DMS153 treated with DMSO at 0.1 percent for 48 hours (cell line): Measurements from ENCODE around the gene ZNF792.
"Not testable (repeated sequence)": the region's sequence is repeated elsewhere in the genome, so short reads cannot be mapped to it uniquely, and the experiment has no call there.

ENCODE experiments used
- DNase-seq: peaks from one replicate; lab custom pipeline; 2025; ENCODE audit not compliant: unreplicated experiment; lab: John Stamatoyannopoulos, UW

ZNF792 gene

GRCh38 chr19:34972163-34972705 lies 8.2 kb upstream of the ZNF792 start:
- no peak for DNase-seq

- not testable (repeated sequence) for DNase-seq
Observed at GRCh38 chr19:34970185-34970780, 6.3 kb upstream of the ZNF792 start.

- DNase-seq, result no peak
Observed at GRCh38 chr19:34969721-34970120, 5.7 kb upstream of the ZNF792 start.

- DNase-seq, result no peak
Observed at GRCh38 chr19:34967551-34967950, 3.5 kb upstream of the ZNF792 start.

GRCh38 chr19:34965505-34965904 lies 1.5 kb upstream of the ZNF792 start:
- not testable (repeated sequence) for DNase-seq

GRCh38 chr19:34964598-34964997 lies 569 bp upstream of the ZNF792 start:
- DNase-seq, result no peak

GRCh38 chr19:34962687-34963572 lies 1.1 kb downstream of the ZNF792 start:
- DNase-seq, result no peak

- DNase-seq, result no peak
Observed at GRCh38 chr19:34961775-34962686, 2.0 kb downstream of the ZNF792 start.

- DNase-seq, result no peak
Observed at GRCh38 chr19:34960940-34961679, 2.9 kb downstream of the ZNF792 start.

GRCh38 chr19:34960103-34960805 lies 3.8 kb downstream of the ZNF792 start:
- no peak for DNase-seq

GRCh38 chr19:34959021-34959420 lies 5.0 kb downstream of the ZNF792 start:
- no peak for DNase-seq

GRCh38 chr19:34957830-34958751 lies 5.9 kb downstream of the ZNF792 start:
- no peak for DNase-seq

- DNase-seq, result no peak
Observed at GRCh38 chr19:34953092-34953491, 10.9 kb downstream of the ZNF792 start.

GRCh38 chr19:34943861-34944573 lies 20.0 kb downstream of the ZNF792 start:
- DNase-seq, result no peak

GRCh38 chr19:34938886-34939285 lies 25.1 kb downstream of the ZNF792 start:
- no peak for DNase-seq

- DNase-seq, result no peak
Observed at GRCh38 chr19:34936184-34936583, 27.8 kb downstream of the ZNF792 start.

- DNase-seq, result no peak
Observed at GRCh38 chr19:34932494-34932893, 31.5 kb downstream of the ZNF792 start.
